CD14-positive monocyte (primary cell): ENCODE measurements around the gene TRIM67. TPM values are rescaled to one million over a fixed set of nuclear protein-coding genes. Genes with fewer than 3 reads are reported as not detected.

Experiments used
- DNase-seq, 3 donors: peaks; one replicate each; pipeline ENCODE4 v3.0.0-alpha.2; 2011 to 2022
- H2AFZ ChIP-seq: 2 replicates; pipeline ENCODE4 v1.6.0; 2012; ENCODE audit warnings: mild to moderate bottlenecking, low read depth, low read length, inconsistent platforms; ENCODE audit not compliant: insufficient read depth, poor library complexity, severe bottlenecking
- H3K27ac ChIP-seq, 2 donors: 1 replicate in 1 of 2; 2 replicates in 1 of 2; pipeline ENCODE4 v1.5.1; 2012 to 2013; ENCODE audit warnings: low read length in 2 of 2, control low read depth in 1 of 2, inconsistent platforms in 1 of 2, low read depth in 1 of 2, mild to moderate bottlenecking in 1 of 2
- H3K27me3 ChIP-seq, 2 donors: one replicate each; pipeline versions ENCODE4 v1.6.0 to v1.6.1; 2011 to 2013; ENCODE audit warnings: low read length in 2 of 2; ENCODE audit not compliant: control insufficient read depth in 2 of 2, insufficient read depth in 2 of 2
- H3K36me3 ChIP-seq, 2 donors: replicated peaks in 1 of 2; 1 replicate in 1 of 2; 2 replicates in 1 of 2; pipeline versions ENCODE4 v1.5.1 to v1.6.1; 2012 to 2013; ENCODE audit warnings: low read length in 2 of 2, control low read depth in 1 of 2, inconsistent platforms in 1 of 2, mild to moderate bottlenecking in 1 of 2; ENCODE audit not compliant: insufficient read depth in 2 of 2, control insufficient read depth in 1 of 2
- H3K4me1 ChIP-seq, 2 donors: 1 replicate in 1 of 2; 2 replicates in 1 of 2; pipeline versions ENCODE4 v1.5.1 to v1.6.1; 2012 to 2013; ENCODE audit warnings: low read length in 2 of 2, control low read depth in 1 of 2, inconsistent platforms in 1 of 2, mild to moderate bottlenecking in 1 of 2, moderate library complexity in 1 of 2; ENCODE audit not compliant: insufficient read depth in 2 of 2, control insufficient read depth in 1 of 2
- H3K4me2 ChIP-seq: replicated peaks from 2 replicates; pipeline ENCODE3; 2012; ENCODE audit warnings: low read length, moderate library complexity, mild to moderate bottlenecking; ENCODE audit not compliant: poor library complexity, severe bottlenecking; ENCODE audit errors: extremely low read depth
- H3K4me3 ChIP-seq, 3 experiments: fragments of 200-600 bp in 1 of 3; sonication (generic) in 1 of 3; replicated peaks in 1 of 3; 1 replicate in 2 of 3; 2 replicates in 1 of 3; pipeline ENCODE4 v1.5.1; 2011 to 2013; ENCODE audit warnings: low read length in 3 of 3, mild to moderate bottlenecking in 3 of 3, control low read depth in 2 of 3, low read depth in 2 of 3, inconsistent platforms in 1 of 3, moderate library complexity in 1 of 3
- H3K79me2 ChIP-seq: 2 replicates; pipeline ENCODE4 v1.6.0; 2012; ENCODE audit warnings: mild to moderate bottlenecking, control low read depth, inconsistent platforms, low read length, moderate library complexity; ENCODE audit not compliant: insufficient read depth
- H3K9ac ChIP-seq: 2 replicates; pipeline ENCODE4 v1.6.0; 2017; ENCODE audit warnings: low read length, mild to moderate bottlenecking; ENCODE audit not compliant: insufficient read depth, poor library complexity, severe bottlenecking
- H3K9me3 ChIP-seq, 2 donors: replicated peaks in 1 of 2; 1 replicate in 1 of 2; 2 replicates in 1 of 2; pipeline versions ENCODE4 v1.5.1 to v1.6.1; 2012 to 2013; ENCODE audit warnings: low read length in 2 of 2, control low read depth in 1 of 2; ENCODE audit not compliant: control insufficient read depth in 1 of 2, insufficient read depth in 1 of 2
- H4K20me1 ChIP-seq: 2 replicates; pipeline ENCODE4 v1.6.0; 2012; ENCODE audit warnings: mild to moderate bottlenecking, low read length, control low read depth, moderate library complexity; ENCODE audit not compliant: insufficient read depth
- H3K27ac Mint-ChIP-seq, 7 donors: one replicate each; pipeline ENCODE4 v1.8.0; 2020; ENCODE audit warnings: mild to moderate bottlenecking in 7 of 7, mixed read lengths in 7 of 7, moderate library complexity in 6 of 7, inconsistent platforms in 2 of 7
- H3K27me3 Mint-ChIP-seq, 3 donors: one replicate each; pipeline ENCODE4 v1.8.0; 2021 to 2022; ENCODE audit warnings: low read depth in 3 of 3, mild to moderate bottlenecking in 3 of 3, mixed read lengths in 3 of 3, moderate library complexity in 3 of 3, inconsistent platforms in 1 of 3
- H3K36me3 Mint-ChIP-seq, 2 donors: one replicate each; pipeline ENCODE4 v1.8.0; 2020; ENCODE audit warnings: mixed read lengths in 2 of 2, inconsistent platforms in 1 of 2, mild to moderate bottlenecking in 1 of 2
- H3K4me1 Mint-ChIP-seq: one replicate; pipeline ENCODE4 v1.8.0; 2020; ENCODE audit warnings: mild to moderate bottlenecking, mixed read lengths
- H3K4me3 Mint-ChIP-seq, 2 donors: one replicate each; pipeline ENCODE4 v1.8.0; 2020; ENCODE audit warnings: mild to moderate bottlenecking in 2 of 2, mixed read lengths in 2 of 2, moderate library complexity in 1 of 2
- H3K9me3 Mint-ChIP-seq, 7 donors: one replicate each; pipeline ENCODE4 v1.8.0; 2020 to 2022; ENCODE audit warnings: mixed read lengths in 7 of 7, mild to moderate bottlenecking in 6 of 7, moderate library complexity in 6 of 7, inconsistent platforms in 2 of 7
- WGBS: methylation state at CpG from one replicate; pipeline ENCODE4 v1.1.5; 2013; ENCODE audit warnings: missing lambda C conversion rate; ENCODE audit not compliant: insufficient coverage; 5-methylcytosine and 5-hydroxymethylcytosine counted together
- intact Hi-C, 2 donors: fragments of 100-400 bp; cut with micrococcal nuclease; formaldehyde crosslinking; loops; one replicate each; pipeline versions ENCODE4 v1.15.0 to v1.15.1; 2023
- polyA plus RNA-seq, 3 donors: library from polyadenylated mRNA; depleted of rRNA in 1 of 3; unstranded in 2 of 3; stranded (reverse) in 1 of 3; fragments of 300-500 nt in 2 of 3; fragments of >200 nt in 1 of 3; fragmentation: Illumina TruSeq in 2 of 3; gene quantifications; 1 replicate in 2 of 3; 2 replicates in 1 of 3; pipeline ENCODE4 v1.2.3, GENCODE V29; 2012 to 2021
- TF ChIP-seq, protein P1 (sequence below): fragments of 200-600 bp; IDR thresholded peaks from one replicate; pipeline ENCODE4 v1.8.0; 2022; ENCODE audit warnings: antibody characterized with exemption, mild to moderate bottlenecking

The TRIM67 gene
- polyA plus RNA-seq, 3 donors: not detected

DNA sequence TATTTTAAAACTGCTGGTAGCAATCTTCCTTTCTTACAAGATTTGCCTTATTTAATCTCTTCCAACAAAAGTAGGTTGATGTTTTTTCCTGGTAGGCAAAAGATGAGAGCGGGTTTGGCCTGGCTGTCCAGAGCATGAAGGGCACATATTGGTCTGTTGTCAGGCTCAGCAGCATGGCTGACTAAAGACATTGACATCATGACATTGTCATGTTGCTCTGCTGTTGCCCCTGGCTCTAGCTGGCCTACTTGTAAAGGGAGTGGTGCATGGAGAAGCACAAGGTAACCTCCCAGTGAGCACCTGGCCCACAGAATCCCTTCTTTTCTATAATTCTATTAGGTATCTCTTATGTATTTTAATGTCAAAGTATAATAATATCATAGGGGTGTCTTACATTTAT, 102.8 kb downstream of the TRIM67 start:
- TF ChIP-seq, protein P1, sequence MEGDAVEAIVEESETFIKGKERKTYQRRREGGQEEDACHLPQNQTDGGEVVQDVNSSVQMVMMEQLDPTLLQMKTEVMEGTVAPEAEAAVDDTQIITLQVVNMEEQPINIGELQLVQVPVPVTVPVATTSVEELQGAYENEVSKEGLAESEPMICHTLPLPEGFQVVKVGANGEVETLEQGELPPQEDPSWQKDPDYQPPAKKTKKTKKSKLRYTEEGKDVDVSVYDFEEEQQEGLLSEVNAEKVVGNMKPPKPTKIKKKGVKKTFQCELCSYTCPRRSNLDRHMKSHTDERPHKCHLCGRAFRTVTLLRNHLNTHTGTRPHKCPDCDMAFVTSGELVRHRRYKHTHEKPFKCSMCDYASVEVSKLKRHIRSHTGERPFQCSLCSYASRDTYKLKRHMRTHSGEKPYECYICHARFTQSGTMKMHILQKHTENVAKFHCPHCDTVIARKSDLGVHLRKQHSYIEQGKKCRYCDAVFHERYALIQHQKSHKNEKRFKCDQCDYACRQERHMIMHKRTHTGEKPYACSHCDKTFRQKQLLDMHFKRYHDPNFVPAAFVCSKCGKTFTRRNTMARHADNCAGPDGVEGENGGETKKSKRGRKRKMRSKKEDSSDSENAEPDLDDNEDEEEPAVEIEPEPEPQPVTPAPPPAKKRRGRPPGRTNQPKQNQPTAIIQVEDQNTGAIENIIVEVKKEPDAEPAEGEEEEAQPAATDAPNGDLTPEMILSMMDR: no peak
- H3K4me3 Mint-ChIP-seq: no peak overlapping the region
- 100% methylated on average over 1 of the region's 1 CpG for WGBS
- Histone ChIP-seq H3K4me2 (no peak overlapping the region), H3K27ac (no peak overlapping the region), H4K20me1 (no peaks in the 10 kb centered on the region), H2AFZ (no peak overlapping the region), H3K9me3 (no peaks in the 10 kb centered on the region), H3K9ac (no peak overlapping the region), H3K27me3 (no peaks in the 10 kb centered on the region), H3K79me2 (no peaks in the 10 kb centered on the region), H3K4me1 (no peaks in the 10 kb centered on the region), H3K36me3 (peaks cover 90 to 99% of the 10 kb centered on the region in 2 donors), H3K4me3 (no peak overlapping the region)
- H3K36me3 Mint-ChIP-seq: peaks cover 89 to 96% of the 10 kb centered on the region in 2 donors
- H3K4me1 Mint-ChIP-seq: no peaks in the 10 kb centered on the region
- no peaks in the 10 kb centered on the region for H3K9me3 Mint-ChIP-seq
- no peak overlapping the region for H3K27ac Mint-ChIP-seq
- intact Hi-C loops: no loop called here
- DNase-seq: no peak
- H3K27me3 Mint-ChIP-seq: peaks cover 0 to 2% (median 0%) of the 10 kb centered on the region in 3 donors

DNA sequence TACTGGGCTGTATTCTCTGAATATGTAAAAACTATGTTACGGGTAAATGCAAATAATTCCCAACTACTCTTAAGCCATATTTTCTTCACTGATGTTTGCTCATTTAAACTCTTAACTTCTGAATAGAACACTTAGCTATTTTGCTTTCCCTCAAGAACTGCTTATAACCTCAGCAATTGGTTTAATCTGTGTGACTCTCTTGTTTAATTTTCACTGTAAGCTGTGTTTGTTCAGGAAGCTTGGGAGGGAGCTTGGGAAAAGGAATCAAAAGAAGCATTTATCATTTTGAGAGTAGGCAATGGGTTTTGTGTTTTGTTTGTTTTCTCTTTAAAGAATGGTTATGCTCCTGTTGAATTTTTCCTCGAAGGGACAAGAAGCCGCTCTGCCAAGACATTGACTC, 103.5 kb downstream of the TRIM67 start:
- no peaks in the 10 kb centered on the region for H3K4me1 Mint-ChIP-seq
- no peak overlapping the region for H3K9ac ChIP-seq
- H3K27me3 Mint-ChIP-seq: peaks cover 0 to under 1% (median 0%) of the 10 kb centered on the region in 3 donors
- peaks cover 90 to 99% of the 10 kb centered on the region in 2 donors for H3K36me3 ChIP-seq
- H4K20me1 ChIP-seq: no peaks in the 10 kb centered on the region
- no peak overlapping the region for H3K4me2 ChIP-seq
- no peak overlapping the region for H3K4me3 Mint-ChIP-seq
- DNase-seq: no peak
- H3K4me3 ChIP-seq: no peak overlapping the region
- no peaks in the 10 kb centered on the region for H3K79me2 ChIP-seq
- H3K9me3 ChIP-seq: no peaks in the 10 kb centered on the region
- H3K27ac Mint-ChIP-seq: no peak overlapping the region
- H3K36me3 Mint-ChIP-seq: peaks cover 86 to 98% of the 10 kb centered on the region in 2 donors
- H2AFZ ChIP-seq: no peak overlapping the region
- no peaks in the 10 kb centered on the region for H3K4me1 ChIP-seq
- H3K27ac ChIP-seq: no peak overlapping the region
- WGBS: no CpG with 5 or more reads among the region's 3 CpGs
- intact Hi-C loops: no loop called here
- TF ChIP-seq, protein P1: no peak
- no peaks in the 10 kb centered on the region for H3K27me3 ChIP-seq
- H3K9me3 Mint-ChIP-seq: no peaks in the 10 kb centered on the region
